ENCODE measurements around the gene PRKN. TPM values are rescaled to one million over a fixed set of nuclear protein-coding genes. Genes with fewer than 3 reads are reported as not detected.

PRKN gene
- polyA plus RNA-seq, 1 donor from 2014 or later = 1.2 TPM

GRCh38 chr6:161949531-161949930 lies 778.0 kb downstream of the PRKN start:
- H4K20me1 ChIP-seq (ENCODE audit: insufficient read depth) = no peaks in the 10 kb centered on the region
- H3K79me2 ChIP-seq (replicated peaks; ENCODE audit: insufficient read depth, low read length) = no peaks in the 10 kb centered on the region
- H3K4me3 ChIP-seq (ENCODE audit: low read length) = no peak overlapping the region
- no peak overlapping the region for H3K4me2 ChIP-seq (ENCODE audit: low read length)
- H2AFZ ChIP-seq (ENCODE audit: low read depth, low read length) = no peak overlapping the region
- H3K27me3 ChIP-seq (ENCODE audit: insufficient read depth, low read depth, low read length) = no peaks in the 10 kb centered on the region
- no peak overlapping the region for H3K9ac ChIP-seq (ENCODE audit: low read length)
- H3K9me3 ChIP-seq (ENCODE audit: low read length) = no peaks in the 10 kb centered on the region
- H3K27ac ChIP-seq (ENCODE audit: low read length) = no peak overlapping the region
- no peaks in the 10 kb centered on the region for H3K36me3 ChIP-seq (ENCODE audit: insufficient read depth, low read length)
- TF ChIP-seq EP300 (conservative IDR thresholded peaks at IDR 0.05; ENCODE audit: poor library complexity, severe bottlenecking) (no peak), RAD21 (conservative IDR thresholded peaks at IDR 0.05) (no peak), REST (IDR thresholded peaks at IDR 0.05; ENCODE audit: borderline replicate concordance) (no peak)
- H3K9me2 ChIP-seq (ENCODE audit: insufficient read depth, low read length) = no peaks in the 10 kb centered on the region
- no peaks in the 10 kb centered on the region for H3F3A ChIP-seq (ENCODE audit: insufficient read depth, low read length, poor library complexity, severe bottlenecking)

- Histone ChIP-seq H3K4me2 (ENCODE audit: low read length) (no peak overlapping the region), H4K20me1 (ENCODE audit: insufficient read depth) (no peaks in the 10 kb centered on the region), H3K79me2 (replicated peaks; ENCODE audit: insufficient read depth, low read length) (no peaks in the 10 kb centered on the region), H3K4me3 (ENCODE audit: low read length) (no peak overlapping the region), H3K9me3 (ENCODE audit: low read length) (no peaks in the 10 kb centered on the region), H3F3A (ENCODE audit: insufficient read depth, low read length, poor library complexity, severe bottlenecking) (no peaks in the 10 kb centered on the region), H3K9me2 (ENCODE audit: insufficient read depth, low read length) (no peaks in the 10 kb centered on the region), H3K27me3 (ENCODE audit: insufficient read depth, low read depth, low read length) (no peaks in the 10 kb centered on the region), H3K9ac (ENCODE audit: low read length) (no peak overlapping the region), H3K36me3 (ENCODE audit: insufficient read depth, low read length) (no peaks in the 10 kb centered on the region), H2AFZ (ENCODE audit: low read depth, low read length) (no peak overlapping the region), H3K27ac (ENCODE audit: low read length) (no peak overlapping the region)
- TF ChIP-seq REST (IDR thresholded peaks at IDR 0.05; ENCODE audit: borderline replicate concordance) (no peak), EP300 (conservative IDR thresholded peaks at IDR 0.05; ENCODE audit: poor library complexity, severe bottlenecking) (no peak), POLR2AphosphoS5 (IDR thresholded peaks at IDR 0.05) (no peak), MXI1 (conservative IDR thresholded peaks at IDR 0.05; ENCODE audit: poor library complexity, severe bottlenecking) (no peak), EZH2 (IDR thresholded peaks at IDR 0.05; ENCODE audit: borderline replicate concordance, insufficient read depth, low read length, poor library complexity, severe bottlenecking) (no peak), SMC3 (conservative IDR thresholded peaks at IDR 0.05; ENCODE audit: poor library complexity) (no peak), RAD21 (conservative IDR thresholded peaks at IDR 0.05) (no peak)
Observed at GRCh38 chr6:161948462-161948861, 779.1 kb downstream of the PRKN start.

All from neural cell (in vitro differentiated cells).